Kasumi-1 (cell line): ENCODE results near the gene UBXN4.
A peak's percentile ranks its signal among the peaks of the same experiment; 100 is the strongest.

Source experiments
- DNase-seq, 2 experiments: peaks; one replicate each; lab custom pipeline; 2025; lab: John Stamatoyannopoulos, UW

The UBXN4 gene

GRCh38 chr2:135812907-135813511, 71.4 kb downstream of the UBXN4 start:
- DNase-seq: no peak

- DNase-seq: no peak
These were observed 73.6 kb downstream of the UBXN4 start for GRCh38 chr2:135815269-135815668.

GRCh38 chr2:135817466-135817865, 75.8 kb downstream of the UBXN4 start:
- DNase-seq: no peak

- no peak for DNase-seq
These were observed 76.3 kb downstream of the UBXN4 start for GRCh38 chr2:135817951-135818350.

GRCh38 chr2:135818937-135819610, 77.4 kb downstream of the UBXN4 start:
- peak; percentile 91 to 95 for DNase-seq

GRCh38 chr2:135820003-135820618, 78.5 kb downstream of the UBXN4 start:
- DNase-seq: peak; percentile 74 to 87

GRCh38 chr2:135821190-135821589, 79.5 kb downstream of the UBXN4 start:
- peak; percentile 28 to 39 for DNase-seq

- peak in 1 of 2 experiments; percentile 19 for DNase-seq
These were observed 81.2 kb downstream of the UBXN4 start for GRCh38 chr2:135822855-135823254.

- no peak for DNase-seq
These were observed 83.5 kb downstream of the UBXN4 start for GRCh38 chr2:135825131-135825530.

GRCh38 chr2:135825550-135826176, 84.0 kb downstream of the UBXN4 start:
- DNase-seq: peak; percentile 46 to 58

- DNase-seq: no peak
These were observed 84.9 kb downstream of the UBXN4 start for GRCh38 chr2:135826544-135826943.

GRCh38 chr2:135829378-135830135, 87.9 kb downstream of the UBXN4 start:
- no peak for DNase-seq

GRCh38 chr2:135831180-135831812, 89.6 kb downstream of the UBXN4 start:
- no peak for DNase-seq

- DNase-seq: no peak
These were observed 91.2 kb downstream of the UBXN4 start for GRCh38 chr2:135832891-135833290.
